HEK293 (cell line): ENCODE data around the gene RASSF5.
A peak's percentile ranks its signal among the peaks of the same experiment; 100 is the strongest.

Experiments
- CTCF ChIA-PET: fragments of 350-600 bp; formaldehyde crosslinking; extraction: SDS; loops from one replicate; lab custom pipeline; 2021; ENCODE audit warnings: antibody characterized with exemption; lab: Yijun Ruan, JAX
- POLR2A ChIA-PET: fragments of 300-600 bp; formaldehyde crosslinking; extraction: SDS; loops from one replicate; lab custom pipeline; 2020; ENCODE audit warnings: antibody characterized with exemption, inconsistent platforms; lab: Yijun Ruan, JAX
- H3K27ac ChIP-seq: fragments of 200-500 bp; sonication (Bioruptor generic); 2 replicates; pipeline ENCODE4 v1.5.1; 2014; ENCODE audit warnings: low read depth, low read length, control low read depth, inconsistent platforms; ENCODE audit errors: extremely low read depth
- H3K36me3 ChIP-seq, 2 experiments: fragments of 200-500 bp in 1 of 2; sonication (Bioruptor generic) in 1 of 2; 1 replicate in 1 of 2; 2 replicates in 1 of 2; pipeline ENCODE4 v1.5.1; 2014 to 2017; ENCODE audit warnings: inconsistent platforms in 2 of 2, low read length in 2 of 2; ENCODE audit not compliant: control insufficient read depth in 2 of 2, insufficient read depth in 1 of 2
- H3K4me1 ChIP-seq: fragments of 200-500 bp; sonication (Bioruptor generic); 2 replicates; pipeline ENCODE4 v1.5.1; 2014; ENCODE audit warnings: mild to moderate bottlenecking, low read length, inconsistent platforms; ENCODE audit not compliant: control insufficient read depth, insufficient read depth
- H3K4me3 ChIP-seq: 2 replicates; pipeline ENCODE4 v1.5.1; 2011; ENCODE audit warnings: low read depth, mild to moderate bottlenecking, control low read depth, low read length, moderate library complexity
- H3K9me3 ChIP-seq: fragments of 200-500 bp; sonication (Bioruptor generic); 2 replicates; pipeline ENCODE4 v1.5.1; 2014; ENCODE audit warnings: low read depth, low read length, inconsistent platforms; ENCODE audit not compliant: control insufficient read depth, insufficient read depth
- EGR2 ChIP-seq: fragments of 450-650 bp; formaldehyde crosslinking; IDR thresholded peaks from 2 replicates; pipeline ENCODE4 v1.5.1; 2016; ENCODE audit warnings: low read depth, missing biosample characterization, missing genetic modification characterization
- KLF10 ChIP-seq: fragments of 450-650 bp; IDR thresholded peaks from 2 replicates; pipeline ENCODE4 v1.5.1; 2018; ENCODE audit warnings: missing biosample characterization, mild to moderate bottlenecking, missing genetic modification characterization
- KLF9 ChIP-seq: fragments of 450-650 bp; formaldehyde crosslinking; IDR thresholded peaks from 2 replicates; pipeline ENCODE4 v1.5.1; 2016; ENCODE audit warnings: missing biosample characterization, missing genetic modification characterization, low read depth
- PRDM2 ChIP-seq: fragments of 450-650 bp; formaldehyde crosslinking; IDR thresholded peaks from 2 replicates; pipeline ENCODE4 v1.5.1; 2016; ENCODE audit warnings: missing biosample characterization, missing genetic modification characterization, borderline replicate concordance
- RBAK ChIP-seq: fragments of 450-650 bp; formaldehyde crosslinking; IDR thresholded peaks from 2 replicates; pipeline ENCODE4 v1.5.1; 2016; ENCODE audit warnings: missing biosample characterization, missing genetic modification characterization
- SP7 ChIP-seq: fragments of 450-650 bp; formaldehyde crosslinking; IDR thresholded peaks from 2 replicates; pipeline ENCODE4 v1.5.1; 2016; ENCODE audit warnings: missing biosample characterization, missing genetic modification characterization
- YY1 ChIP-seq: fragments of 450-650 bp; formaldehyde crosslinking; IDR thresholded peaks from 2 replicates; pipeline ENCODE4 v1.5.1; 2018; ENCODE audit warnings: missing biosample characterization, missing genetic modification characterization
- ZBTB17 ChIP-seq: fragments of 450-650 bp; formaldehyde crosslinking; IDR thresholded peaks from 2 replicates; pipeline ENCODE4 v1.5.1; 2016; ENCODE audit warnings: missing biosample characterization, missing genetic modification characterization
- ZBTB20 ChIP-seq: fragments of 450-650 bp; formaldehyde crosslinking; IDR thresholded peaks from 2 replicates; pipeline ENCODE4 v1.5.1; 2016; ENCODE audit warnings: missing biosample characterization, missing genetic modification characterization
- ZBTB21 ChIP-seq: fragments of 450-650 bp; formaldehyde crosslinking; IDR thresholded peaks from 2 replicates; pipeline ENCODE4 v1.5.1; 2017; ENCODE audit warnings: missing biosample characterization, missing genetic modification characterization
- ZFP41 ChIP-seq: fragments of 450-650 bp; formaldehyde crosslinking; IDR thresholded peaks from 2 replicates; pipeline ENCODE4 v1.5.1; 2016; ENCODE audit warnings: missing biosample characterization, missing genetic modification characterization, borderline replicate concordance
- ZIC2 ChIP-seq: fragments of 450-650 bp; formaldehyde crosslinking; IDR thresholded peaks from 2 replicates; pipeline ENCODE4 v1.5.1; 2016; ENCODE audit warnings: missing biosample characterization, missing genetic modification characterization
- ZNF114 ChIP-seq: fragments of 450-650 bp; formaldehyde crosslinking; IDR thresholded peaks from 2 replicates; pipeline ENCODE4 v1.5.0; 2017; ENCODE audit warnings: missing biosample characterization, missing genetic modification characterization
- ZNF148 ChIP-seq: fragments of 450-650 bp; formaldehyde crosslinking; IDR thresholded peaks from 2 replicates; pipeline ENCODE4 v1.5.0; 2017; ENCODE audit warnings: missing biosample characterization, missing genetic modification characterization, borderline replicate concordance
- ZNF302 ChIP-seq: fragments of 450-650 bp; formaldehyde crosslinking; IDR thresholded peaks from 2 replicates; pipeline ENCODE4 v1.5.1; 2016; ENCODE audit warnings: missing biosample characterization, missing genetic modification characterization, low read depth
- ZNF423 ChIP-seq: fragments of 450-650 bp; formaldehyde crosslinking; IDR thresholded peaks from 2 replicates; pipeline ENCODE4 v1.5.1; 2016; ENCODE audit warnings: missing biosample characterization, missing genetic modification characterization
- ZNF426 ChIP-seq: fragments of 450-650 bp; formaldehyde crosslinking; IDR thresholded peaks from 2 replicates; pipeline ENCODE4 v1.5.1; 2017; ENCODE audit warnings: missing biosample characterization, missing genetic modification characterization, mild to moderate bottlenecking, inconsistent platforms, moderate library complexity
- ZNF510 ChIP-seq: fragments of 450-650 bp; formaldehyde crosslinking; IDR thresholded peaks from 2 replicates; pipeline ENCODE4 v1.5.1; 2018; ENCODE audit warnings: mild to moderate bottlenecking, missing genetic modification characterization, missing biosample characterization; ENCODE audit not compliant: insufficient replicate concordance
- ZNF654 ChIP-seq: fragments of 450-650 bp; formaldehyde crosslinking; IDR thresholded peaks from 2 replicates; pipeline ENCODE4 v1.5.1; 2016; ENCODE audit warnings: low read depth, missing biosample characterization, missing genetic modification characterization
- ZNF701 ChIP-seq: fragments of 450-650 bp; formaldehyde crosslinking; IDR thresholded peaks from 2 replicates; pipeline ENCODE4 v1.5.1; 2016; ENCODE audit warnings: missing biosample characterization, missing genetic modification characterization
- ZNF777 ChIP-seq: fragments of 450-650 bp; formaldehyde crosslinking; IDR thresholded peaks from 2 replicates; pipeline ENCODE4 v1.5.1; 2017; ENCODE audit warnings: missing biosample characterization, missing genetic modification characterization, borderline replicate concordance
- ZSCAN16 ChIP-seq: fragments of 450-650 bp; formaldehyde crosslinking; IDR thresholded peaks from 2 replicates; pipeline ENCODE4 v1.5.1; 2016; ENCODE audit warnings: missing biosample characterization, missing genetic modification characterization
- ZSCAN23 ChIP-seq: fragments of 450-650 bp; formaldehyde crosslinking; IDR thresholded peaks from 2 replicates; pipeline ENCODE4 v1.5.1; 2016; ENCODE audit warnings: missing biosample characterization, missing genetic modification characterization
- ZXDB ChIP-seq: fragments of 450-650 bp; formaldehyde crosslinking; IDR thresholded peaks from 2 replicates; pipeline ENCODE4 v1.5.1; 2016; ENCODE audit warnings: missing biosample characterization, missing genetic modification characterization
- TF ChIP-seq, protein P1 (sequence below): fragments of 450-650 bp; formaldehyde crosslinking; IDR thresholded peaks from 2 replicates; pipeline ENCODE4 v1.5.1; 2016; ENCODE audit warnings: missing biosample characterization, missing genetic modification characterization

RASSF5 gene

DNA sequence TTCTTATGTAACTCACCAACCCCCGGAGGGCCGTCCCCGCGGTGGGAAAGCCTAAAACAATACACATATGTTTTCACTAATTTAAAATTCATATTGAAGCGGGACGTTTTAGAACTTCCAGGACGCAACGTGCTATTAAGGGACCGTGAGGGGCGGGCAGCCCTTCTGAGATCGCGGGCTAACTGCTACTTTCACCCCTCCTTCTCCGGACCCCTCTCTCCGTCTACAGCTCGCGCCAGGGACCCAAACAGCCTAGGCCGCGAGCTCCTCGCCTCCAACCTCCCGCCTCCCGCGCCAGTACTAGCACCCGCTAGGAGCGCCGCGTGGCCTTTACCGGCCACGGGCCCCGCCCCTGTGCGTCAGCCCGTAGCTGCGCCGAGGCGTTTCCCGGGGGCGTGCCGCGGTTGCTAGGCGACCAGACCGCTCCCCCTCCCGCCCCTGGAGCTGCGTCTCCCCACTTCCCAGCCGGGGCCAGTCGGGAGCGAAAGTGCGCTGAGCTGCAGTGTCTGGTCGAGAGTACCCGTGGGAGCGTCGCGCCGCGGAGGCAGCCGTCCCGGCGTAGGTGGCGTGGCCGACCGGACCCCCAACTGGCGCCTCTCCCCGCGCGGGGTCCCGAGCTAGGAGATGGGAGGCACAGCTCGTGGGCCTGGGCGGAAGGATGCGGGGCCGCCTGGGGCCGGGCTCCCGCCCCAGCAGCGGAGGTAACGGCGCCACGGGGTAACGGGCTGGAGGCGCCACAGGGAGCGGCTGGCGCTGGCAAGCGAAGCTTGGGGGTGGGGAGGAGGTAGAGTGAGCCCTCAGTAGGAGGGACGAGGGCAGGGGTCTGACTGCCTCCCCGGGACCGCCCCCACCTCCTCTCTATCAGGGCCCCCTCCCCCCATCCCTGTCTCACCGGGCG lies 128.0 kb downstream of the RASSF5 start, which contains the start of gene DYRK3:
DYRK3 (plus strand) TSS at position 457 of the 898 bp plus-strand sequence; CDS start at position 625, 168 bp downstream.
- ChIA-PET CTCF (interaction anchor here (0.6 to 12.7 kb wide), 20 partner anchors 10 to 1265 kb away, joined by 3 to 380 read pairs (median 5); partner anchors contain the start of gene EIF2D), POLR2A (interaction anchor here (0.6 to 2.4 kb wide), 12 partner anchors 12 to 1233 kb away, joined by 3 to 19 read pairs (median 7); partner anchors contain the start of genes EIF2D and MAPKAPK2)
- Histone ChIP-seq H3K27ac (peak within 1 kb of the TSS; percentile 56; the same call in 1 of the 2 replicates), H3K9me3 (no peaks in the 10 kb centered on the region), H3K4me1 (peaks cover 11% of the 10 kb centered on the region), H3K4me3 (peak within 1 kb of the TSS; percentile 88), H3K36me3 (peaks cover 5 to 16% of the 10 kb centered on the region in 2 experiments; a peak in 2 of 3 replicates)
- TF ChIP-seq ZXDB (tag by site-specific recombination), result peak; percentile 96
- peak; percentile 99 for TF ChIP-seq KLF9 (tag by site-specific recombination)
- no peak for TF ChIP-seq ZSCAN23 (tag by site-specific recombination)
- TF ChIP-seq ZFP41 (tag by site-specific recombination), result no peak
- TF ChIP-seq ZNF701 (tag by site-specific recombination), result no peak
- TF ChIP-seq PRDM2 (tag by site-specific recombination), result no peak
- no peak for TF ChIP-seq YY1 (tag by site-specific recombination)
- no peak for TF ChIP-seq ZNF654 (tag by site-specific recombination)
- peak; percentile 75 for TF ChIP-seq ZBTB17 (tag by site-specific recombination)
- TF ChIP-seq ZBTB21, result no peak
- no peak for TF ChIP-seq ZNF148 (tag by site-specific recombination)
- TF ChIP-seq ZNF423 (tag by site-specific recombination), result peak; percentile 58
- TF ChIP-seq ZNF777 (tag by site-specific recombination), result no peak
- TF ChIP-seq ZSCAN16, result 0 out of 2 replicates have a peak, but pooled peaks have one; percentile 11
- TF ChIP-seq ZBTB20 (tag by site-specific recombination), result peak; percentile 92
- TF ChIP-seq ZNF114 (tag by site-specific recombination), result no peak
- TF ChIP-seq ZNF302, result no peak
- TF ChIP-seq ZNF510 (tag by site-specific recombination), result no peak
- no peak for TF ChIP-seq ZNF426
- peak; percentile 95 for TF ChIP-seq EGR2 (tag by site-specific recombination)
- TF ChIP-seq SP7 (tag by site-specific recombination), result peak; percentile 87
- peak; percentile 97 for TF ChIP-seq KLF10 (tag by site-specific recombination)
- peak; percentile 98 for TF ChIP-seq ZIC2 (tag by site-specific recombination)
- TF ChIP-seq, protein P1, sequence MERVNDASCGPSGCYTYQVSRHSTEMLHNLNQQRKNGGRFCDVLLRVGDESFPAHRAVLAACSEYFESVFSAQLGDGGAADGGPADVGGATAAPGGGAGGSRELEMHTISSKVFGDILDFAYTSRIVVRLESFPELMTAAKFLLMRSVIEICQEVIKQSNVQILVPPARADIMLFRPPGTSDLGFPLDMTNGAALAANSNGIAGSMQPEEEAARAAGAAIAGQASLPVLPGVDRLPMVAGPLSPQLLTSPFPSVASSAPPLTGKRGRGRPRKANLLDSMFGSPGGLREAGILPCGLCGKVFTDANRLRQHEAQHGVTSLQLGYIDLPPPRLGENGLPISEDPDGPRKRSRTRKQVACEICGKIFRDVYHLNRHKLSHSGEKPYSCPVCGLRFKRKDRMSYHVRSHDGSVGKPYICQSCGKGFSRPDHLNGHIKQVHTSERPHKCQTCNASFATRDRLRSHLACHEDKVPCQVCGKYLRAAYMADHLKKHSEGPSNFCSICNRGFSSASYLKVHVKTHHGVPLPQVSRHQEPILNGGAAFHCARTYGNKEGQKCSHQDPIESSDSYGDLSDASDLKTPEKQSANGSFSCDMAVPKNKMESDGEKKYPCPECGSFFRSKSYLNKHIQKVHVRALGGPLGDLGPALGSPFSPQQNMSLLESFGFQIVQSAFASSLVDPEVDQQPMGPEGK (tag by site-specific recombination), result peak; percentile 97
- no peak for TF ChIP-seq RBAK (tag by site-specific recombination)
